BJ (cell line): ENCODE results near the gene DAP. TPM values are rescaled to one million over a fixed set of nuclear protein-coding genes. Genes with fewer than 3 reads are reported as not detected.

Experiments
- CTCF ChIA-PET: fragments of 350-600 bp; formaldehyde crosslinking; extraction: SDS; loops from one replicate; lab custom pipeline; 2021; ENCODE audit warnings: antibody characterized with exemption, inconsistent platforms; lab: Yijun Ruan, JAX
- POLR2A ChIA-PET: fragments of 300-600 bp; sonication (Branson Sonifier 250); formaldehyde crosslinking; extraction: SDS; loops from one replicate; lab custom pipeline; 2021; ENCODE audit warnings: antibody characterized with exemption; lab: Charles Lee
- DNase-seq: peaks from one replicate; pipeline ENCODE4 v3.0.0-alpha.2; 2011; ENCODE audit warnings: low read depth
- H3K27me3 ChIP-seq: 2 replicates; pipeline ENCODE4 v1.6.0; 2011; ENCODE audit warnings: low read length; ENCODE audit not compliant: control insufficient read depth, insufficient read depth
- H3K36me3 ChIP-seq: 2 replicates; pipeline ENCODE4 v1.5.1; 2011; ENCODE audit warnings: low read length; ENCODE audit not compliant: control insufficient read depth, insufficient read depth
- H3K4me3 ChIP-seq: 2 replicates; pipeline ENCODE4 v1.5.1; 2011; ENCODE audit warnings: low read depth, mild to moderate bottlenecking, control low read depth, low read length
- polyA plus RNA-seq: library from polyadenylated mRNA; depleted of rRNA; stranded (reverse); fragments of >200 nt; gene quantifications from 2 replicates; pipeline ENCODE4 v1.2.3, GENCODE V29; 2011; rRNA removed
- small RNA-seq: library from RNA; depleted of rRNA; stranded (forward); fragments of <200 nt; gene quantifications from one replicate; pipeline ENCODE3, GENCODE V24; 2012; ENCODE audit warnings: low replicate concordance, low read depth; ENCODE audit not compliant: insufficient read length
- TF ChIP-seq, protein P1 (sequence below): IDR thresholded peaks from 2 replicates; pipeline ENCODE4 v1.5.1; 2011; ENCODE audit warnings: low read depth, mild to moderate bottlenecking, control low read depth, inconsistent platforms, low read length, moderate library complexity; ENCODE audit not compliant: insufficient read depth

The DAP gene
- polyA plus RNA-seq, 1 experiment: 95.6 TPM

DNA sequence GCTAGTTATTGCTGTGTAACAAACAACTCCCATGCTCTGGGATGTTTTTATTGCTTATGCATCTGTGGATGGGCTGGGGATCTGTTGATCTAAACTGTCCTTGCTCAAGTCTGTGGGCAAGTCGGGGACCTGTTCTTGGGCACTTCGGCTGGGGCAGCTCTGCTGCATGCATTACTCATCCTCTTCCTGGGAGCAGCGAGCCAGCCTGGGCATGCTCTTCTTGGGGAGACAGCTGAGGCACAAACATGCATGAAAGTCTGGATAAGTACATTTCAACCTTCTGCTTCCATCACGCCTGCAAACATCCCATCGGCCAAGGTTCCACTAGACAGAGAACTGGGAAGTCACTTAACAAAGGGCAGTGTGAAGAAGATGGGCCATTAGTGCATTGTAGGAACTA is 130.9 kb downstream of the DAP start:
- no peak for DNase-seq
- Histone ChIP-seq H3K27me3 (no peaks in the 10 kb centered on the region), H3K36me3 (peaks cover 1% of the 10 kb centered on the region; the same call in 1 of the 2 replicates), H3K4me3 (no peak overlapping the region)
- ChIA-PET POLR2A (no interaction called here), CTCF (interaction anchor here (1.1 to 7.2 kb wide), 3 partner anchors 10 to 189 kb away, joined by 3 to 145 read pairs (median 16); partner anchors contain the start of gene ROPN1L)
- TF ChIP-seq, protein P1, sequence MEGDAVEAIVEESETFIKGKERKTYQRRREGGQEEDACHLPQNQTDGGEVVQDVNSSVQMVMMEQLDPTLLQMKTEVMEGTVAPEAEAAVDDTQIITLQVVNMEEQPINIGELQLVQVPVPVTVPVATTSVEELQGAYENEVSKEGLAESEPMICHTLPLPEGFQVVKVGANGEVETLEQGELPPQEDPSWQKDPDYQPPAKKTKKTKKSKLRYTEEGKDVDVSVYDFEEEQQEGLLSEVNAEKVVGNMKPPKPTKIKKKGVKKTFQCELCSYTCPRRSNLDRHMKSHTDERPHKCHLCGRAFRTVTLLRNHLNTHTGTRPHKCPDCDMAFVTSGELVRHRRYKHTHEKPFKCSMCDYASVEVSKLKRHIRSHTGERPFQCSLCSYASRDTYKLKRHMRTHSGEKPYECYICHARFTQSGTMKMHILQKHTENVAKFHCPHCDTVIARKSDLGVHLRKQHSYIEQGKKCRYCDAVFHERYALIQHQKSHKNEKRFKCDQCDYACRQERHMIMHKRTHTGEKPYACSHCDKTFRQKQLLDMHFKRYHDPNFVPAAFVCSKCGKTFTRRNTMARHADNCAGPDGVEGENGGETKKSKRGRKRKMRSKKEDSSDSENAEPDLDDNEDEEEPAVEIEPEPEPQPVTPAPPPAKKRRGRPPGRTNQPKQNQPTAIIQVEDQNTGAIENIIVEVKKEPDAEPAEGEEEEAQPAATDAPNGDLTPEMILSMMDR: no peak

GRCh38 chr5:10629682-10630081 is 131.4 kb downstream of the DAP start:
- no peaks in the 10 kb centered on the region for H3K27me3 ChIP-seq
- peaks cover 1% of the 10 kb centered on the region for H3K36me3 ChIP-seq
- H3K4me3 ChIP-seq: no peak overlapping the region
- TF ChIP-seq, protein P1: no peak
- ChIA-PET POLR2A (no interaction called here), CTCF (interaction anchor here (1.1 to 7.2 kb wide), 4 partner anchors 10 to 188 kb away, joined by 3 to 145 read pairs (median 14); partner anchors contain the start of gene ROPN1L)
- DNase-seq: no peak

Small RNA genes within 50 kb of the gene (small RNA-seq; reads per million reads assigned to genes)
- gene AC012629.4: not detected

Other genes with a start within 250 kb of the DAP start
- 2.4 and 3.4 TPM in 2 replicates for gene ANKRD33B, start 197.2 kb downstream of the DAP start, polyA plus RNA-seq